Measurements from ENCODE around the gene C1QTNF5.

The C1QTNF5 gene

DNA sequence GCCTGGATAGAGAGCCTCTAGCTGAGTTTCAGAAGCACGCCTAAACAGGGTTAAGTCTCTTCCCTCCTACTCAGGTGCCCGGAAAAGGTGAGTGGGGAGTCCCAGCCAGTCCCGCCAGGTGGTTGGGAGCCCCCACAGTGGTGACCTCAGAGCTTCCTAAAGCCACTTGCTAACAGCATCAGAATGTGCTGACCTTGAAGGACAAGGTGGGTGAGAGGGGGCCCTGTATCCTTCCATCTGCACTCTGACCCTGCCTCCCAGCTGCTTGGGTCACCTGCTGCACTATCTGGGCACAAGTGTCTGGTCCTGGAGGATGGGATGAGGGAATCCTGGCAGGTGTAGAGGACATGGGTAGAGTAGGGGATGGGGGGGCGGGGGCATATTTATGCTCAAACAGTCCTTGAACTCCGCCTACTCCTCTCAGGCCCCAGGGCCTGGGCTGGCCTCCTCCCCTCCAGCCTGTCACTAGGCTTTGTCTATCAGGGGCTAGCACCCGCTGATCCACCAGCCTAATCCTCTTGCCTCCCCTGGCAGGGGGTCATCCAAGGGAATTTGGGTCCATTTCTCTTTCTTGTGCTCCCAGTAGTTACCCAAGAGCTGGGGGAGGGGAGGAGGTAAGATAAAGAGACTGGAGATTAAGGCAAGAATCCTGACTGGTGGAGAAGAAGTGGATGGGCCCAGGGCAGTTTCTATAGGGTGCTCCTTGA is 37.4 kb upstream of the C1QTNF5 start:
- Histone ChIP-seq H3K4me1 (ENCODE audit: control insufficient read depth, insufficient read depth, low read length) (peaks cover 67% of the 10 kb centered on the region), H3K4me3 (ENCODE audit: low read depth, low read length) (peak overlapping the region; percentile 16; the same call in 1 of the 2 replicates), H3K9me3 (ENCODE audit: control insufficient read depth, insufficient read depth, low read depth, low read length) (no peaks in the 10 kb centered on the region), H3K27ac (ENCODE audit: low read depth, low read length) (no peak overlapping the region), H3K36me3 (ENCODE audit: control insufficient read depth, insufficient read depth, low read length) (no peaks in the 10 kb centered on the region), H3K9ac (ENCODE audit: low read length) (no peak overlapping the region), H3K27me3 (ENCODE audit: control insufficient read depth, insufficient read depth, low read length) (peaks cover 12% of the 10 kb centered on the region)

- Histone ChIP-seq H3K27ac (ENCODE audit: low read depth, low read length) (no peak overlapping the region), H3K36me3 (ENCODE audit: control insufficient read depth, insufficient read depth, low read length) (no peaks in the 10 kb centered on the region), H3K27me3 (ENCODE audit: control insufficient read depth, insufficient read depth, low read length) (peaks cover 12% of the 10 kb centered on the region), H3K9ac (ENCODE audit: low read length) (no peak overlapping the region), H3K9me3 (ENCODE audit: control insufficient read depth, insufficient read depth, low read depth, low read length) (no peaks in the 10 kb centered on the region), H3K4me1 (ENCODE audit: control insufficient read depth, insufficient read depth, low read length) (peaks cover 67% of the 10 kb centered on the region), H3K4me3 (ENCODE audit: low read depth, low read length) (no peak overlapping the region)
These were observed 36.6 kb upstream of the C1QTNF5 start for GRCh38 chr11:119377112-119377901.

DNA sequence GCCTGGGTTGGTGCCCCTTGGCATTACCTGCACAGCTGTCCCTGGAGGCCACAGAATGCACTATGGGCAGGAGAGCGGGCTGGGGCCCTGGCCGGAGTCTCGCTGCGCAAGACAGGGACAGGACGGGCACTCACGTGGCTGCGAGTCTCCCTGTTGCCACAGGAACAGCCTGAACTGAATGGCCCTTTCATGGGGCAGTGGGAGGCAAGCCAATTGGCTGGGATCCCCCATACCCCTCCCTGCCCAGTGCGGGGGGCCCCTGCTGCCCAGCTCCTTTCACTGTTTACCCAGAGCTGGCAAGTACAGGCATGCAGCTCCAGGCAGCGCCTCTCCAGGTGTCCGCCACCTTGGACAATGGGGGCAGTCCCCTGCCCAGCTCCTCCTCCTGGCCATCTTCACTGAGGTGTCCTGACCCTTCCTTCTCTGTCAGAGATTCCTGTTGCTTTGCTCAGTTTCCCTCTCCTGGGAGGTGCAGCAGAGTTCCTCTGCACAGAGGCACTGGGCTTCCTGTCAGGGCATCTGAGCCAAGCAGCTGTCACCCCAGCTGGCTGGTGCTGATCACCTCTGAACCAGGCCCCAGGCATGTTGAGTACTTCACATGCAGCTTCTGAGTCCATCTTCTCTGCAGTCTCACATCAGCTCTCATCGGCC is 35.6 kb upstream of the C1QTNF5 start:
- Histone ChIP-seq H3K27ac (ENCODE audit: low read depth, low read length) (no peak overlapping the region), H3K36me3 (ENCODE audit: control insufficient read depth, insufficient read depth, low read length) (no peaks in the 10 kb centered on the region), H3K4me1 (ENCODE audit: control insufficient read depth, insufficient read depth, low read length) (peaks cover 64% of the 10 kb centered on the region), H3K9ac (ENCODE audit: low read length) (no peak overlapping the region), H3K27me3 (ENCODE audit: control insufficient read depth, insufficient read depth, low read length) (peaks cover 12% of the 10 kb centered on the region), H3K4me3 (ENCODE audit: low read depth, low read length) (no peak overlapping the region), H3K9me3 (ENCODE audit: control insufficient read depth, insufficient read depth, low read depth, low read length) (no peaks in the 10 kb centered on the region)

GRCh38 chr11:119375337-119376196 is 34.9 kb upstream of the C1QTNF5 start:
- Histone ChIP-seq H3K9me3 (ENCODE audit: control insufficient read depth, insufficient read depth, low read depth, low read length) (no peaks in the 10 kb centered on the region), H3K27me3 (ENCODE audit: control insufficient read depth, insufficient read depth, low read length) (peaks cover 6% of the 10 kb centered on the region), H3K9ac (ENCODE audit: low read length) (no peak overlapping the region), H3K4me3 (ENCODE audit: low read depth, low read length) (no peak overlapping the region), H3K36me3 (ENCODE audit: control insufficient read depth, insufficient read depth, low read length) (no peaks in the 10 kb centered on the region), H3K27ac (ENCODE audit: low read depth, low read length) (no peak overlapping the region), H3K4me1 (ENCODE audit: control insufficient read depth, insufficient read depth, low read length) (peaks cover 65% of the 10 kb centered on the region)

DNA sequence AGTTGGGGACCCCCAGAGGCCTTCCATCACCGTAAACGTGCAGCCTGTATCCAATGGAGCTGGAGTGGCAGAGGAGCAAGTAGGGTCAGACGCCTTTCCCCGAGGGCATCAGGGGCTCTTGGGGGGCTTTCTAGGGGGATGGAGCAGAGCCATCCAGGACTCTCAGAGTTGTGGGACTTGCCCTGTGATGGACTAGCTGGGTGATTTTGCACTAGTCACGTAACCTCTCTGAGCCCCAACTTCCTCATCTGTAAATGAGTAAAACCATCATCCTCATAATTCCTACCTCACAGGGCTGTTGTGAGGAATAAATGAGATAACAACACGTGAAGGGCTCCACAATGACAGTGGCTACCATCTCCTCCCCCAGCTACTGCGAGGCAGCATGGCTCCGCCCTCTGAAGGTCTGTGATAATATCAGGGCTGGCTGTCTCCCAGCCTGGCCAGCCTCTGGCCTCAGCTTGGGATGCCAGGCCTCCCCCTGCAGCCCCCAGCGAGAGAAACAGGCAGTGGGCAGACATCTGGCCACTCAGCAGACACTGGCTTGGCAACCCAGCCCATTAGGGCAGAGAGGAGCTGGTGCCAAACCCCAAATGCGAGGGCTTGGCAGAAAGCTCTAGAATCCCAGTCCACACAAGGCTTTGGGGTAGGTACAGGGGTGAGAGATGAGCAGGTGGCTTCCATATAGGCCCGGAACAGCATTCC is 34.1 kb upstream of the C1QTNF5 start:
- Histone ChIP-seq H3K4me3 (ENCODE audit: low read depth, low read length) (no peak overlapping the region), H3K9ac (ENCODE audit: low read length) (no peak overlapping the region), H3K4me1 (ENCODE audit: control insufficient read depth, insufficient read depth, low read length) (peaks cover 63% of the 10 kb centered on the region), H3K36me3 (ENCODE audit: control insufficient read depth, insufficient read depth, low read length) (no peaks in the 10 kb centered on the region), H3K27ac (ENCODE audit: low read depth, low read length) (no peak overlapping the region), H3K27me3 (ENCODE audit: control insufficient read depth, insufficient read depth, low read length) (no peaks in the 10 kb centered on the region), H3K9me3 (ENCODE audit: control insufficient read depth, insufficient read depth, low read depth, low read length) (no peaks in the 10 kb centered on the region)

- Histone ChIP-seq H3K4me1 (ENCODE audit: control insufficient read depth, insufficient read depth, low read length) (peaks cover 58% of the 10 kb centered on the region), H3K36me3 (ENCODE audit: control insufficient read depth, insufficient read depth, low read length) (no peaks in the 10 kb centered on the region), H3K27ac (ENCODE audit: low read depth, low read length) (no peak overlapping the region), H3K9ac (ENCODE audit: low read length) (no peak overlapping the region), H3K27me3 (ENCODE audit: control insufficient read depth, insufficient read depth, low read length) (no peaks in the 10 kb centered on the region), H3K4me3 (ENCODE audit: low read depth, low read length) (no peak overlapping the region), H3K9me3 (ENCODE audit: control insufficient read depth, insufficient read depth, low read depth, low read length) (no peaks in the 10 kb centered on the region)
These were observed 33.4 kb upstream of the C1QTNF5 start for GRCh38 chr11:119373921-119374631.

DNA sequence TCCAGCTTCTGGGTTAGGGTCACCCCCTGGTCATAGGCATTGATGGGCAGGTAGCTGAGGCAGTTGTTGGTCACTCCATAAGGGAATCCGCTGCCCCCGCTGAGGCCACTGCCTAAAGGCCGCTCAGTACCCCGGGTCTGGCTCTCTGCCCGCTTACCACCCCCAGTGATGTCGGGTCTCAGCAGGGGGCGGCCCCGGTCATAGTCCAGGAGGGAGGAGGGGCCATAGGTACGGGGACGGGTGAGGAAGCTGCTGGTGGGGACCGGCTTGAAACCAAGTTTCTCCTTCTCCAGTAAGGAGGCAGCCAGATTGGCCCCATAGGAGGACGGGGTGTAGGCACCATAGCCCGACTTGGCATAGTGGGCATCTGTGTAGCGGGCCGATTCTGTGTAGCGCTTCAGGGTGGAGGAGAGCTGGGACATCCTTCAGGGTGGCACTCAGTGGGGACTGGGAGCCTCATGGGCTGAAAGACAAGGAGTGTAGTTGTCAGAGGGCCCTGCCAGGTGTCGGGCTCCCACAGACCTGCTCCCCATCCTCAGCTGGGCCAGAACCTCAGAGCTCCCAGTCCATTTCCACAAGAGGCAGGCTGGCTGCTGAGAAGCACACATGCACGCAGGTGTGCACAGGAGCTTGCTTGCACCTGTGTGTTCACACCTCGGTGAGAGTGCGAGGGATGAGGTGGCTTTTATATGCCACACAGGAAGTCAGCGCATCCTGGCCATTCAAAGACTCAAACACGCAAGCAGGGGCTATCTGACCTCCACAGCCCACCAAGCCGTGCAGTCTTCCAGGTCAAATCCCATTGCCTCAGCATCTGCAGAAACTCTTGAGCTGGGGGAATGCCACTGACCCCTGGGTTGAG is 32.6 kb upstream of the C1QTNF5 start:
- H3K4me1 ChIP-seq (ENCODE audit: control insufficient read depth, insufficient read depth, low read length), result peaks cover 54% of the 10 kb centered on the region

GRCh38 chr11:119372260-119373058 is 31.8 kb upstream of the C1QTNF5 start:
- Histone ChIP-seq H3K36me3 (ENCODE audit: control insufficient read depth, insufficient read depth, low read length) (no peaks in the 10 kb centered on the region), H3K4me3 (ENCODE audit: low read depth, low read length) (no peak overlapping the region), H3K9ac (ENCODE audit: low read length) (no peak overlapping the region), H3K9me3 (ENCODE audit: control insufficient read depth, insufficient read depth, low read depth, low read length) (no peaks in the 10 kb centered on the region), H3K27ac (ENCODE audit: low read depth, low read length) (no peak overlapping the region), H3K4me1 (ENCODE audit: control insufficient read depth, insufficient read depth, low read length) (peaks cover 53% of the 10 kb centered on the region), H3K27me3 (ENCODE audit: control insufficient read depth, insufficient read depth, low read length) (peaks cover 6% of the 10 kb centered on the region)

More for the DNA sequence above, 32.6 kb upstream of the C1QTNF5 start:
- Histone ChIP-seq H3K4me3 (ENCODE audit: low read depth, low read length) (no peak overlapping the region), H3K27me3 (ENCODE audit: control insufficient read depth, insufficient read depth, low read length) (no peaks in the 10 kb centered on the region; the same call in 1 of the 2 replicates), H3K9me3 (ENCODE audit: control insufficient read depth, insufficient read depth, low read depth, low read length) (no peaks in the 10 kb centered on the region), H3K27ac (ENCODE audit: low read depth, low read length) (no peak overlapping the region), H3K36me3 (ENCODE audit: control insufficient read depth, insufficient read depth, low read length) (no peaks in the 10 kb centered on the region), H3K9ac (ENCODE audit: low read length) (no peak overlapping the region)

DNA sequence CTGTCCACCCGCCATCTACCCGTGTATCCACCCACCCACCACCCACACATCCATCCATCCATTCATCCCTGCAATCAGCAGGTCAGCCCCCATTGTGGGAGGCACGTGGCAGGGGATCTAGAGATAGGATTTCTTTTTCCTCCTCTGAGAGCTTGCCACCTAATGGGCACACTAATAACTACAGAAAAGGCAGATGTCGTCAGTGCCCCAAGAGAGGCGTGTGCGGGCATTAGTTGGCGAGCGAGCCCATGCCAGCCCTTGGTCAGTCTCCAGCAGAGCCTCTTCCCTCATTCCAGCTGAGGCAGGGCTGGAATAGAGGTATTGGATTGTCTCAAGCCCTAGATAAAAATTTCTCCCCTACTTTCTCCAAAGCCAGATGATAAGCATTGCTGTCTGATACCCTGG is 31.1 kb upstream of the C1QTNF5 start:
- peaks cover 12% of the 10 kb centered on the region for H3K27me3 ChIP-seq (ENCODE audit: control insufficient read depth, insufficient read depth, low read length)
- H3K4me3 ChIP-seq (ENCODE audit: low read depth, low read length), result no peak overlapping the region
- H3K36me3 ChIP-seq (ENCODE audit: control insufficient read depth, insufficient read depth, low read length), result no peaks in the 10 kb centered on the region
- no peaks in the 10 kb centered on the region for H3K9me3 ChIP-seq (ENCODE audit: control insufficient read depth, insufficient read depth, low read depth, low read length)
- H3K9ac ChIP-seq (ENCODE audit: low read length), result no peak overlapping the region
- H3K4me1 ChIP-seq (ENCODE audit: control insufficient read depth, insufficient read depth, low read length), result peaks cover 47% of the 10 kb centered on the region
- H3K27ac ChIP-seq (ENCODE audit: low read depth, low read length), result no peak overlapping the region

Measured in HUES6 (cell line).